GM12873 (cell line): ENCODE results near the gene OR6M1.

Experiments used
- TF ChIP-seq, protein P1 (sequence below): IDR thresholded peaks from 2 replicates; pipeline ENCODE4 v1.5.1; 2012; ENCODE audit warnings: low read depth, mild to moderate bottlenecking, moderate library complexity, low read length, control low read depth; ENCODE audit not compliant: insufficient read depth; ENCODE audit errors: missing control alignments

Gene OR6M1

DNA sequence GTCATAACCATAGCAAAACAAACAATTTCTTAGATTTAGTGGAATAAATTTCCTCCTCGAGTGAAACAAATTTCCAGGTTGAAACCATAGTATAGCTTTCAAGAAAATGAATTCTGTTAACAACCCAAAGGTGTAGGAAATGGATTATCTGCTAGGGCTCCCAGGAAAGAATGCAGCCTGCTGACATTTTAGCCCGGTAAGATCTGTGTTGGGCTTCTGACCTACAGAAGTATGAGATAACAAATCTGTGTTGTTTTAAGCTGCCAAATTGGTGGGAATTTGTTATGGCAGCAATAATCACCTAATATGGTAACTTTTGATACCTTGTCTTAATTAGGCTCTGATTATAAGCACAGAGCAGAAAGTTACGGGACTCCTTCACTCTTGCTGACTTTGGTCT, 32.0 kb upstream of the OR6M1 start:
- TF ChIP-seq, protein P1, sequence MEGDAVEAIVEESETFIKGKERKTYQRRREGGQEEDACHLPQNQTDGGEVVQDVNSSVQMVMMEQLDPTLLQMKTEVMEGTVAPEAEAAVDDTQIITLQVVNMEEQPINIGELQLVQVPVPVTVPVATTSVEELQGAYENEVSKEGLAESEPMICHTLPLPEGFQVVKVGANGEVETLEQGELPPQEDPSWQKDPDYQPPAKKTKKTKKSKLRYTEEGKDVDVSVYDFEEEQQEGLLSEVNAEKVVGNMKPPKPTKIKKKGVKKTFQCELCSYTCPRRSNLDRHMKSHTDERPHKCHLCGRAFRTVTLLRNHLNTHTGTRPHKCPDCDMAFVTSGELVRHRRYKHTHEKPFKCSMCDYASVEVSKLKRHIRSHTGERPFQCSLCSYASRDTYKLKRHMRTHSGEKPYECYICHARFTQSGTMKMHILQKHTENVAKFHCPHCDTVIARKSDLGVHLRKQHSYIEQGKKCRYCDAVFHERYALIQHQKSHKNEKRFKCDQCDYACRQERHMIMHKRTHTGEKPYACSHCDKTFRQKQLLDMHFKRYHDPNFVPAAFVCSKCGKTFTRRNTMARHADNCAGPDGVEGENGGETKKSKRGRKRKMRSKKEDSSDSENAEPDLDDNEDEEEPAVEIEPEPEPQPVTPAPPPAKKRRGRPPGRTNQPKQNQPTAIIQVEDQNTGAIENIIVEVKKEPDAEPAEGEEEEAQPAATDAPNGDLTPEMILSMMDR = no peak

DNA sequence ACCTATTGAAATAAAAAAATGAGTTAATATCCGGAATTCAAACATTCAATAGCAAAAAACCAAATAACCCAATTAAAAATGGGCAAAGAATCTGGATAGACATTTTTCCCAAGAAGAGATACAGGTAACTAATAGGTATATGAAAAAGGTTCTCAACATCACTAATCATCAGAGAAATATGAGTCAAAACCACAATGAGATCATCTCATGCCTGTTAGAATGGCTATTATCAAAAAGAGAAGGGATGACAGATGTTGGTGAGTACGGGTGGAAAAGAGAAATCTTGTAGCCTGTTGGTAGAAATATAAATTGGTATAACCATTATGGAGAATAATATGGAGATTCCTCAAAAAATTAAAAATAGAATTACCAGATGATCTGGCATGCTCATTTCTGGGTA, 26.9 kb upstream of the OR6M1 start:
- TF ChIP-seq, protein P1 = no peak

DNA sequence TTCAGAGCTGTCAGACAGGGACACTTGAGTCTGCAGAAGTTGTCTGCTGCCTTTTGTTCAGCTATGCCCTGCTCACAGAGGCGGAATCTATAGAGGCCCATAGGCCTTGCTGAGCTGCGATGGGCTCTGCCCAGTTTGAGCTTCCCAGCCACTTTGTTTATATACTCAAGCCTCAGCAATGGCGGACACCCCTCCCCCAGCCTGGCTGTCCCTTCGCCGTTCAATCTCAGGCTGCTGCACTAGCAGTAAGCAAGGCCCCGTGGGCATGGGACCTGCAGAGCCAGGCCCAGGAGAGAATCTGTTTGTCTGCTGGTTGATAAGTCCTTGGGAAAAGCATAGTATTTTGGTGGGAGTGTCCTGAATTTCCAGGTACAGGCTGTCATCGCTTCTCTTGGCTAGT, 23.6 kb upstream of the OR6M1 start:
- TF ChIP-seq, protein P1 = no peak

DNA sequence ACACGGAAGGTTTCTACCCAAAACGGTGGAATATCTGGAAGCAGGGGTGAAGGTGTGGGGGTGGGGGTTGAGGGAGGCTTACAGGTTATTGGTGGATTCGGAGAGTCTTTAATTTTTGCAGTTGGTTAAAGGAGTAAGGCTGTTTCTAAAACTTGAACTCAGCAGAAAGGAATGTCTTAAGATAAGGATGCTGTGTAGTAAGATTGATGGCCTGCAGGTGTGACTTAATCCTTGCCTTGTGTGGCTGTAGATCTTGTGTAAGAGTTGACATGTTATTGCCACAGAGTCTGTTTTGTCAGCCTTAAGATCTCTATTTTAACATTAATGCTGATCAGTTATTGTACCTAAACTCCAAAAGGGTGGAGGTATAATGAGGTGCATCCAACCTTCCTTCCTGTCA, 16.4 kb upstream of the OR6M1 start:
- TF ChIP-seq, protein P1 = no peak

DNA sequence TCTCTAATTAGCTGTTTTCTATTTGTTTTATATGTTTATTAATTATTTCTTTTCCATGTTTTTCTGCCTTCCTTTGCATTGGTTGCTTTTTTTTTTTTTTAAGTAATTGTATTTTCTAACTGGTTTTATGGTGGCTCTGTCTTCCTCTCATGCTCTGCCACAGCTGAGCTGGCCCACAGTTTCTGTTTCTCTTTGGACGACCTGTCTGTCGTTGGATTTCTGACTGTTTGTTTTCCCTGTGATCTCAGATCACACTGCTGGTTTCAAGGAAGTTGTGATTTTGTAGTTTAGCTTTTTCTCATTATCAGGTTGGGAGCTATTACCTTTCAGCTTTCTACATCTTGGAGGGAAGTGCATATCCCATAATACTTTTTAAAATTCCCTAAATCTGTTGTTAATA, 15.9 kb upstream of the OR6M1 start:
- TF ChIP-seq, protein P1 = no peak

DNA sequence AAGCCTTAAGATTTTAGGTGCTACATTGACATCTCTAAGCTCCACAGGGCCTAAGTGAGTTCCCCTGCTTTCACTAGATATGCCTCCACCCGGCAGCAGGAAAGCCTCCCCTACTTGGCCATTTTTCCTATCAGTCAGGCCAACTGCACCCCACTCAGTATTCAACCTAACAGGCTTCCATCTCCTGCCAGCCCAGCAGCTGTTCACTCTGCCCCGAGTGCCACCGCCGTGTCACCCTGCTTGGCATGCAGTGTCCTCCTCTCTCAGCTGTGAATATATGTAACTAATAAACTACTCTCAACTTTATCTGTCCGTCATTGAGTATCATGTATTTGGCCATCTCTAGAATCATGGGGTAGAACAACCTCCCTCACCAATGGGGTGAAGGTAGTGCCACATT, 9.0 kb upstream of the OR6M1 start:
- TF ChIP-seq, protein P1 = no peak

DNA sequence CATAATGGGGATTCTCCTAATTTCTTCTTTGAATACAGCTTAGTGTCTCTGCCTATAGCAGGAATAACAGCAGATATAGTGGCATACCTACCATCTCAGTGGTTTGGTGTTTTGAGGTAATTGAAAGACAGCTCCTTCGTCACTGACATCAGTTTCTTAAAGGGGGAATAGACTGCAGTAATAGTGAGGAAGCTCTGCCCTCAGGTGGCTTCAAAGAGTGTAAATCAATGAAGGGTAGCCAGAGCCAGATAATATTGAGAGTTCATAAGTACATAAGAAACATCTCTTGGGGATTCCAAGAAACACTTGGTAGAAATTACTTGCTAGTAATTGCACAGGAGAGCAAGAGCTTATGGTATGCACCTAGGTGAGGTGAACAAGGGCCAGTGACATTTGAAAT, 4.4 kb downstream of the OR6M1 start:
- TF ChIP-seq, protein P1 = no peak
